K562 (cell line): Measurements from ENCODE around the gene EML2. TPM values are rescaled to one million over a fixed set of nuclear protein-coding genes. Genes with fewer than 3 reads are reported as not detected.
A peak's percentile ranks its signal among the peaks of the same experiment; 100 is the strongest.

Experiments used
- HDAC8 ChIP-seq: fragments of 450-650 bp; IDR thresholded peaks from 2 replicates; pipeline ENCODE4 v1.6.1; 2016; ENCODE audit warnings: mild to moderate bottlenecking, missing genetic modification characterization, moderate library complexity, missing compliant biosample characterization
- KDM2B ChIP-seq: fragments of 250-450 bp; sonication (Bioruptor Pico); IDR thresholded peaks from 2 replicates; pipeline ENCODE4 v1.8.0; 2021; ENCODE audit warnings: mild to moderate bottlenecking, moderate library complexity
- POLR2B ChIP-seq: fragments of 450-650 bp; IDR thresholded peaks from 2 replicates; pipeline ENCODE4 v1.6.1; 2018; ENCODE audit warnings: low read depth; ENCODE audit not compliant: partially characterized antibody
- PPARD ChIP-seq: fragments of 250-450 bp; sonication (Bioruptor Pico); IDR thresholded peaks from 2 replicates; pipeline ENCODE4 v1.8.0; 2022; ENCODE audit warnings: inconsistent platforms, mild to moderate bottlenecking, moderate library complexity
- SMARCA4 ChIP-seq: fragments of 450-650 bp; IDR thresholded peaks from 2 replicates; pipeline ENCODE4 v1.6.1; 2016
- STAT5B ChIP-seq: fragments of 250-450 bp; sonication (Bioruptor Pico); IDR thresholded peaks from 2 replicates; pipeline ENCODE4 v1.8.0; 2021; ENCODE audit warnings: mild to moderate bottlenecking, inconsistent platforms
- TAF15 ChIP-seq: fragments of 200-400 bp; formaldehyde crosslinking; IDR thresholded peaks from 2 replicates; pipeline ENCODE4 v1.6.1; 2017; ENCODE audit warnings: mild to moderate bottlenecking, low read depth, low read length, moderate library complexity
- TRIM28 ChIP-seq: fragments of 450-650 bp; IDR thresholded peaks from 2 replicates; pipeline ENCODE4 v1.6.1; 2017
- U2AF2 ChIP-seq: fragments of 200-400 bp; formaldehyde crosslinking; optimal IDR thresholded peaks from 2 replicates; pipeline ENCODE3; 2017; ENCODE audit warnings: low read depth, mild to moderate bottlenecking, low read length
- ZBTB7A ChIP-seq: IDR thresholded peaks from 2 replicates; pipeline ENCODE4 v1.6.1; 2011; ENCODE audit warnings: low read depth, mild to moderate bottlenecking, low read length, moderate library complexity, borderline replicate concordance; ENCODE audit not compliant: control insufficient read depth
- ZKSCAN8 ChIP-seq: fragments of 200-800 bp; sonication (Bioruptor generic); IDR thresholded peaks from 2 replicates; pipeline ENCODE4 v1.6.1; 2016; ENCODE audit warnings: missing genetic modification characterization, missing compliant biosample characterization
- ZNF436 ChIP-seq: fragments of 250-450, 450-650 bp; sonication (Bioruptor Pico); formaldehyde crosslinking; IDR thresholded peaks from 2 replicates; pipeline ENCODE4 v1.7.0; 2020; ENCODE audit warnings: mild to moderate bottlenecking
- polyA plus RNA-seq, 8 experiments: library from polyadenylated mRNA; depleted of rRNA in 4 of 8; stranded (reverse) in 5 of 8; unstranded in 3 of 8; fragments of >200 nt; fragmentation: Nextera tagmentation in 2 of 8; fragmentation: Illumina TruSeq in 1 of 8; extraction: Ambion mirVana in 2 of 8; extraction: Trizol in 1 of 8; gene quantifications; 2 replicates each; pipeline versions ENCODE4 v1.2.1 to v1.2.3, GENCODE V29; 2011 to 2014; ENCODE audit warnings: inconsistent platforms in 1 of 8, missing spikeins in 1 of 8
- total RNA-seq, 7 experiments: library from RNA; depleted of rRNA in 6 of 7; stranded (reverse); fragments of >200 nt in 6 of 7; fragmentation: Illumina TruSeq in 2 of 7; extraction: Trizol in 2 of 7; gene quantifications; 2 replicates each; pipeline versions ENCODE4 v1.2.1 to v1.2.3, GENCODE V29; 2011 to 2021; ENCODE audit warnings: low replicate concordance in 1 of 7
- TF ChIP-seq, protein P1 (sequence below): fragments of 450-650 bp; IDR thresholded peaks from one replicate; pipeline ENCODE4 v1.6.1; 2018; ENCODE audit warnings: mild to moderate bottlenecking, moderate library complexity; ENCODE audit not compliant: partially characterized antibody
- TF ChIP-seq, protein P2 (sequence below): fragments of 200-800 bp; sonication (Bioruptor generic); IDR thresholded peaks from 2 replicates; pipeline ENCODE4 v1.6.1; 2017; ENCODE audit warnings: missing genetic modification characterization, missing compliant biosample characterization
- TF ChIP-seq, protein P3 (sequence below): sonication (generic); formaldehyde crosslinking; IDR thresholded peaks from 2 replicates; pipeline ENCODE4 v1.8.0; 2022; ENCODE audit warnings: mild to moderate bottlenecking, missing genetic modification reagents
- TF ChIP-seq, protein P4 (sequence below): fragments of 450-650 bp; IDR thresholded peaks from 2 replicates; pipeline ENCODE4 v1.6.1; 2016
- TF ChIP-seq, protein P5 (sequence below): fragments of 250-450 bp; sonication (Bioruptor Pico); IDR thresholded peaks from 2 replicates; pipeline ENCODE4 v1.9.0; 2021; ENCODE audit warnings: mild to moderate bottlenecking, inconsistent platforms

Gene EML2
- total and polyA plus RNA-seq, 9 of the 15 experiments (the other 6 are each of a cell fraction or from before 2014, with no cell fraction given) = 2.6 to 69.6 (median 24.8) TPM

DNA sequence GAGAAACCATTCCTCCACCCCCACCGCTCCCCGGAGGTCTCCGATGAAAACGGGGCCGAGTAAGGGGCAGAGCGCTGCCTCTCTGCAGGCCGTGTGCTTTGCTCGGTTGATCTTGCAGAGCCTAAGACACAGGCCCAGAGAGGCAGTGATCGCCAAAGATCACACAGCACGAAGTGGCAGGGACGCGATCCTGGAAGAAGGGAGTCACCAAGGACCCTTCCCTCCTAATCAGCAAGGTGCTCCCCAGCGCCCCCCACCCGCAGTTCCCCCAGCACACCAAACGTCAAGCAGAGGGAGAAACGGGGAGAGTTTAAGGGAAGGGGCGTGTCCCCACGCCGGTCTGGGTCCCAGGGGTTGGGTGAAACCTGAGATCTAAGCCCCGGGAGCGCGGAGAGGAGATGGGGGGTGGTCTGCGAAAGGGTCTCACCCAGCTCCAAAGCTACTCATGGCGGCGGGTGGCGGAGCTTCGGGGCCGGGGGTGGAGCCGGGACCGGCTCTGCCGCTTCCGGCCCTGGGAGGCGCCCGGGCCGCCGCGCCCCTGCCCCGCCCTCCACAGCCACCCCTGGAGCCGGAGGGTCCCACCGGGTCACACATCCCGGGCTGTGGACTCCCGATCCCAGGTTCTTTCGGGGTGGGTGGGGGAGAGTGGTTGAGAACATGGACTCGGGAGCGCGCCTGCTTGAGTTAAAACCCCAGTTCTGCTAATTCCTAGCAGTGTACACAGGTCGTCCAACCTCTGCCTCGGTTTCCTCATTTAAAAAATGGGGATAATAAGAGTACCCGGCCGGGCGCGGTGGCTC lies at the start of gene EML2 (continued):
- TF ChIP-seq ZBTB7A = peak; percentile 100
- no peak for TF ChIP-seq TAF15
- TF ChIP-seq, protein P1, sequence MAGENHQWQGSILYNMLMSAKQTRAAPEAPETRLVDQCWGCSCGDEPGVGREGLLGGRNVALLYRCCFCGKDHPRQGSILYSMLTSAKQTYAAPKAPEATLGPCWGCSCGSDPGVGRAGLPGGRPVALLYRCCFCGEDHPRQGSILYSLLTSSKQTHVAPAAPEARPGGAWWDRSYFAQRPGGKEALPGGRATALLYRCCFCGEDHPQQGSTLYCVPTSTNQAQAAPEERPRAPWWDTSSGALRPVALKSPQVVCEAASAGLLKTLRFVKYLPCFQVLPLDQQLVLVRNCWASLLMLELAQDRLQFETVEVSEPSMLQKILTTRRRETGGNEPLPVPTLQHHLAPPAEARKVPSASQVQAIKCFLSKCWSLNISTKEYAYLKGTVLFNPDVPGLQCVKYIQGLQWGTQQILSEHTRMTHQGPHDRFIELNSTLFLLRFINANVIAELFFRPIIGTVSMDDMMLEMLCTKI = no peak
- TF ChIP-seq POLR2B = peak; percentile 52
- TF ChIP-seq, protein P2, sequence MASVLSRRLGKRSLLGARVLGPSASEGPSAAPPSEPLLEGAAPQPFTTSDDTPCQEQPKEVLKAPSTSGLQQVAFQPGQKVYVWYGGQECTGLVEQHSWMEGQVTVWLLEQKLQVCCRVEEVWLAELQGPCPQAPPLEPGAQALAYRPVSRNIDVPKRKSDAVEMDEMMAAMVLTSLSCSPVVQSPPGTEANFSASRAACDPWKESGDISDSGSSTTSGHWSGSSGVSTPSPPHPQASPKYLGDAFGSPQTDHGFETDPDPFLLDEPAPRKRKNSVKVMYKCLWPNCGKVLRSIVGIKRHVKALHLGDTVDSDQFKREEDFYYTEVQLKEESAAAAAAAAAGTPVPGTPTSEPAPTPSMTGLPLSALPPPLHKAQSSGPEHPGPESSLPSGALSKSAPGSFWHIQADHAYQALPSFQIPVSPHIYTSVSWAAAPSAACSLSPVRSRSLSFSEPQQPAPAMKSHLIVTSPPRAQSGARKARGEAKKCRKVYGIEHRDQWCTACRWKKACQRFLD = no peak; the same call in 1 of the 2 replicates
- TF ChIP-seq, protein P3, sequence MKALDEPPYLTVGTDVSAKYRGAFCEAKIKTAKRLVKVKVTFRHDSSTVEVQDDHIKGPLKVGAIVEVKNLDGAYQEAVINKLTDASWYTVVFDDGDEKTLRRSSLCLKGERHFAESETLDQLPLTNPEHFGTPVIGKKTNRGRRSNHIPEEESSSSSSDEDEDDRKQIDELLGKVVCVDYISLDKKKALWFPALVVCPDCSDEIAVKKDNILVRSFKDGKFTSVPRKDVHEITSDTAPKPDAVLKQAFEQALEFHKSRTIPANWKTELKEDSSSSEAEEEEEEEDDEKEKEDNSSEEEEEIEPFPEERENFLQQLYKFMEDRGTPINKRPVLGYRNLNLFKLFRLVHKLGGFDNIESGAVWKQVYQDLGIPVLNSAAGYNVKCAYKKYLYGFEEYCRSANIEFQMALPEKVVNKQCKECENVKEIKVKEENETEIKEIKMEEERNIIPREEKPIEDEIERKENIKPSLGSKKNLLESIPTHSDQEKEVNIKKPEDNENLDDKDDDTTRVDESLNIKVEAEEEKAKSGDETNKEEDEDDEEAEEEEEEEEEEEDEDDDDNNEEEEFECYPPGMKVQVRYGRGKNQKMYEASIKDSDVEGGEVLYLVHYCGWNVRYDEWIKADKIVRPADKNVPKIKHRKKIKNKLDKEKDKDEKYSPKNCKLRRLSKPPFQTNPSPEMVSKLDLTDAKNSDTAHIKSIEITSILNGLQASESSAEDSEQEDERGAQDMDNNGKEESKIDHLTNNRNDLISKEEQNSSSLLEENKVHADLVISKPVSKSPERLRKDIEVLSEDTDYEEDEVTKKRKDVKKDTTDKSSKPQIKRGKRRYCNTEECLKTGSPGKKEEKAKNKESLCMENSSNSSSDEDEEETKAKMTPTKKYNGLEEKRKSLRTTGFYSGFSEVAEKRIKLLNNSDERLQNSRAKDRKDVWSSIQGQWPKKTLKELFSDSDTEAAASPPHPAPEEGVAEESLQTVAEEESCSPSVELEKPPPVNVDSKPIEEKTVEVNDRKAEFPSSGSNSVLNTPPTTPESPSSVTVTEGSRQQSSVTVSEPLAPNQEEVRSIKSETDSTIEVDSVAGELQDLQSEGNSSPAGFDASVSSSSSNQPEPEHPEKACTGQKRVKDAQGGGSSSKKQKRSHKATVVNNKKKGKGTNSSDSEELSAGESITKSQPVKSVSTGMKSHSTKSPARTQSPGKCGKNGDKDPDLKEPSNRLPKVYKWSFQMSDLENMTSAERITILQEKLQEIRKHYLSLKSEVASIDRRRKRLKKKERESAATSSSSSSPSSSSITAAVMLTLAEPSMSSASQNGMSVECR = peak; percentile 28; the same call in 1 of the 2 replicates
- no peak for TF ChIP-seq HDAC8 (tag)
- no peak for TF ChIP-seq ZNF436 (CRISPR knock-in tag)
- TF ChIP-seq STAT5B (CRISPR knock-in tag) = no peak
- TF ChIP-seq, protein P4, sequence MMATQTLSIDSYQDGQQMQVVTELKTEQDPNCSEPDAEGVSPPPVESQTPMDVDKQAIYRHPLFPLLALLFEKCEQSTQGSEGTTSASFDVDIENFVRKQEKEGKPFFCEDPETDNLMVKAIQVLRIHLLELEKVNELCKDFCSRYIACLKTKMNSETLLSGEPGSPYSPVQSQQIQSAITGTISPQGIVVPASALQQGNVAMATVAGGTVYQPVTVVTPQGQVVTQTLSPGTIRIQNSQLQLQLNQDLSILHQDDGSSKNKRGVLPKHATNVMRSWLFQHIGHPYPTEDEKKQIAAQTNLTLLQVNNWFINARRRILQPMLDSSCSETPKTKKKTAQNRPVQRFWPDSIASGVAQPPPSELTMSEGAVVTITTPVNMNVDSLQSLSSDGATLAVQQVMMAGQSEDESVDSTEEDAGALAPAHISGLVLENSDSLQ = no peak
- TF ChIP-seq TRIM28 = no peak
- no peak for TF ChIP-seq KDM2B (CRISPR knock-in tag)
- peak; percentile 56 for TF ChIP-seq SMARCA4
- TF ChIP-seq U2AF2 = no peak
- no peak; the same call in 1 of the 2 replicates for TF ChIP-seq ZKSCAN8 (CRISPR knock-in tag)
- TF ChIP-seq, protein P5, sequence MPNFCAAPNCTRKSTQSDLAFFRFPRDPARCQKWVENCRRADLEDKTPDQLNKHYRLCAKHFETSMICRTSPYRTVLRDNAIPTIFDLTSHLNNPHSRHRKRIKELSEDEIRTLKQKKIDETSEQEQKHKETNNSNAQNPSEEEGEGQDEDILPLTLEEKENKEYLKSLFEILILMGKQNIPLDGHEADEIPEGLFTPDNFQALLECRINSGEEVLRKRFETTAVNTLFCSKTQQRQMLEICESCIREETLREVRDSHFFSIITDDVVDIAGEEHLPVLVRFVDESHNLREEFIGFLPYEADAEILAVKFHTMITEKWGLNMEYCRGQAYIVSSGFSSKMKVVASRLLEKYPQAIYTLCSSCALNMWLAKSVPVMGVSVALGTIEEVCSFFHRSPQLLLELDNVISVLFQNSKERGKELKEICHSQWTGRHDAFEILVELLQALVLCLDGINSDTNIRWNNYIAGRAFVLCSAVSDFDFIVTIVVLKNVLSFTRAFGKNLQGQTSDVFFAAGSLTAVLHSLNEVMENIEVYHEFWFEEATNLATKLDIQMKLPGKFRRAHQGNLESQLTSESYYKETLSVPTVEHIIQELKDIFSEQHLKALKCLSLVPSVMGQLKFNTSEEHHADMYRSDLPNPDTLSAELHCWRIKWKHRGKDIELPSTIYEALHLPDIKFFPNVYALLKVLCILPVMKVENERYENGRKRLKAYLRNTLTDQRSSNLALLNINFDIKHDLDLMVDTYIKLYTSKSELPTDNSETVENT = no peak
- TF ChIP-seq PPARD (CRISPR knock-in tag) = no peak
